ENCODE measurements around the gene SPOUT1.

The SPOUT1 gene

GRCh38 chr9:128836509-128837145, 7.0 kb upstream of the SPOUT1 start:
- DNase-seq (ENCODE audit: low read depth in 2 of 2) = no peak

- DNase-seq (ENCODE audit: low read depth in 2 of 2) = no peak
Observed at GRCh38 chr9:128835246-128836210, 5.9 kb upstream of the SPOUT1 start.

GRCh38 chr9:128833696-128834095, 4.1 kb upstream of the SPOUT1 start:
- DNase-seq (ENCODE audit: low read depth in 2 of 2) = no peak

GRCh38 chr9:128828719-128829452, 708 bp downstream of the SPOUT1 start:
- DNase-seq (ENCODE audit: low read depth in 2 of 2) = no peak

- no peak for DNase-seq (ENCODE audit: low read depth in 2 of 2)
Observed at GRCh38 chr9:128828267-128828666, 1.3 kb downstream of the SPOUT1 start.

- DNase-seq (ENCODE audit: low read depth in 2 of 2) = no peak
Observed at GRCh38 chr9:128825923-128826700, 3.5 kb downstream of the SPOUT1 start.

GRCh38 chr9:128824911-128825310, 4.7 kb downstream of the SPOUT1 start:
- DNase-seq (ENCODE audit: low read depth in 2 of 2) = no peak

- DNase-seq (ENCODE audit: low read depth in 2 of 2) = no peak
Observed at GRCh38 chr9:128823903-128824406, 5.6 kb downstream of the SPOUT1 start.

GRCh38 chr9:128823362-128823902, 6.2 kb downstream of the SPOUT1 start:
- DNase-seq (ENCODE audit: low read depth in 2 of 2) = no peak

GRCh38 chr9:128822407-128823042, 7.1 kb downstream of the SPOUT1 start:
- no peak for DNase-seq (ENCODE audit: low read depth in 2 of 2)

- no peak for DNase-seq (ENCODE audit: low read depth in 2 of 2)
Observed at GRCh38 chr9:128821584-128822406, 7.8 kb downstream of the SPOUT1 start.

- no peak for DNase-seq (ENCODE audit: low read depth in 2 of 2)
Observed at GRCh38 chr9:128820665-128821583, 8.7 kb downstream of the SPOUT1 start.

GRCh38 chr9:128819716-128820664, 9.6 kb downstream of the SPOUT1 start:
- no peak for DNase-seq (ENCODE audit: low read depth in 2 of 2)

- DNase-seq (ENCODE audit: low read depth in 2 of 2) = peak in 1 of 2 donors; percentile 39
Observed at GRCh38 chr9:128818839-128819715, 10.5 kb downstream of the SPOUT1 start.

GRCh38 chr9:128818099-128818838, 11.3 kb downstream of the SPOUT1 start, which contains the start of gene ENDOG:
ENDOG (plus strand) TSS chr9:128818500; CDS start chr9:128818685, 185 bp downstream.
- peak; percentile 91 to 97 for DNase-seq (ENCODE audit: low read depth in 2 of 2)

Data from stimulated activated CD4-positive, alpha-beta T cell treated with anti-CD3 and anti-CD28 coated beads, Interleukin-15, amount 100 ng/mL, for 48 hours (primary cell).